Prostate gland (tissue), 2 donors: ENCODE data around the gene NCF4. TPM values are rescaled to one million over a fixed set of nuclear protein-coding genes. Genes with fewer than 3 reads are reported as not detected.

ENCODE experiments used
- DNase-seq: peaks from one replicate; pipeline ENCODE4 v3.0.0-alpha.2; 2019; ENCODE audit warnings: low spot score
- H3K27ac ChIP-seq, 2 donors: fragments of 200-600 bp; sonication (generic); 2 replicates each; pipeline ENCODE4 v1.5.1; 2017 to 2019
- H3K27me3 ChIP-seq: fragments of 200-600 bp; sonication (generic); replicated peaks from 2 replicates; pipeline ENCODE4 v1.5.1; 2019; ENCODE audit not compliant: insufficient read depth
- H3K36me3 ChIP-seq, 2 donors: fragments of 200-600 bp; sonication (generic); 1 replicate in 1 of 2; 2 replicates in 1 of 2; pipeline versions ENCODE4 v1.5.1 to v1.8.1; 2017 to 2019
- H3K4me1 ChIP-seq: fragments of 200-600 bp; sonication (generic); replicated peaks from 2 replicates; pipeline ENCODE4 v1.5.1; 2019
- H3K4me3 ChIP-seq, 2 donors: fragments of 200-600 bp; sonication (generic); 2 replicates each; pipeline ENCODE4 v1.5.1; 2017 to 2019
- H3K9me3 ChIP-seq: fragments of 200-600 bp; sonication (generic); 2 replicates; pipeline ENCODE4 v1.5.1; 2017
- POLR2A ChIP-seq: fragments of 450-650 bp; IDR thresholded peaks from one replicate; pipeline ENCODE4 v1.6.1; 2016; ENCODE audit warnings: antibody characterized with exemption, mild to moderate bottlenecking
- POLR2AphosphoS5 ChIP-seq: sonication (generic); formaldehyde crosslinking; IDR thresholded peaks from one replicate; pipeline ENCODE4 v1.6.1; 2017; ENCODE audit warnings: antibody characterized with exemption
- whole genome bisulfite sequencing: methylation state at CpG from one replicate; pipeline ENCODE4 v1.1.5; 2018; 5-methylcytosine and 5-hydroxymethylcytosine counted together
- intact Hi-C: fragments of 100-400 bp; cut with DNase I; formaldehyde crosslinking; loops from one replicate; pipeline ENCODE4 v1.14.2; 2022
- total RNA-seq, 2 donors: library from RNA; depleted of rRNA; stranded (reverse); fragments of >200 nt; gene quantifications; one replicate each; pipeline ENCODE4 v1.1.0, GENCODE V29; 2016
- TF ChIP-seq, protein P1 (sequence below), 4 experiments: fragments of 200-600 bp in 2 of 4; fragments of 450-650 bp in 2 of 4; sonication (generic) in 2 of 4; IDR thresholded peaks; 1 replicate in 3 of 4; 2 replicates in 1 of 4; pipeline ENCODE4 v1.5.1; 2016 to 2019; ENCODE audit warnings: antibody characterized with exemption in 4 of 4, mild to moderate bottlenecking in 2 of 4, moderate library complexity in 2 of 4

The NCF4 gene
- total RNA-seq, result 1 to 10 TPM in 1 of 2 donors, under 1 TPM in 1; 0.91 to 3.5 TPM

DNA sequence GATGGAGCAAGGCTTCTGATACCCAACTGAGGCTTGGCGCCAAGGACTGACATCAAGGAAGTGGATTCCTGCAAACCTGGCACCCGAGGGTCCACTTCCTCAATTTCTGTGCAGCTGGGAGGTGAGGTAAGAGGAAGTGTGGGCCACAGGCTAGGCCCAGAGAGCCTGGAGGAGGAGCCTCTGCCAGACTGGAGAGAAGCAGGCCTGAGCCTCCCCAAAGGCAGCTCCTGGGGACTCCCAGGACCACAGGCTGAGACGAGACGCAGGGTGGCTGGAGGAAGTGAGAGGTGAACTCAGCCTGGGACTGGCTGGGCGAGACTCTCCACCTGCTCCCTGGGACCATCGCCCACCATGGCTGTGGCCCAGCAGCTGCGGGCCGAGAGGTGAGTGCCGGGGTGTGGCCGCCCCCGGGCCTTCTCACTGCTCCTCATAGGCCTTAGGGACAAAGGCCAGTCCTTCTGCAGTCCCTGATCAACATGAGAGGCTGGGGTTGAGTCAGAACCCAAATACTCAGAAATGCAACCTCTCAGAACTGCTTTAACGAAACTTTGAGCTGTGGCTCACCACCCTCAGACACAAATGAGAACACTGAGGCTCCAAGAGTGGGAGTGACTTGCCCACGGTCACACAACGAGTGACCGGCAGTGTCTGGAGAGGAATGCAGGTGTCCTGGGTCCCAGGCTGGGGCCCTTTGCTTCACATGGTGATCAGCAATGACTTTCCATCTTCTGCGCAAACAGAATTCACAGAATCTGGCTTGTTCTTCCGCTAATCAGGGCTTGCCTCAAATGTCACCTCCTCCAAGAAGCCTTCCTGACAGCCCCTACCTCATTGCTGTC is at the start of gene NCF4:
Gene NCF4 (plus strand): TSS at position 186 of the 839 bp plus-strand sequence. CDS start 166 bp downstream, at position 352.
- Histone ChIP-seq H3K4me3 (no peak within 1 kb of the TSS), H3K27ac (peak within 1 kb of the TSS; percentile 8 to 14), H3K36me3 (no peaks in the 10 kb centered on the region), H3K4me1 (no peaks in the 10 kb centered on the region), H3K27me3 (peaks cover 4% of the 10 kb centered on the region), H3K9me3 (no peaks in the 10 kb centered on the region)
- 65% methylated on average over 17 of the region's 17 CpGs for WGBS
- TF ChIP-seq, protein P1, sequence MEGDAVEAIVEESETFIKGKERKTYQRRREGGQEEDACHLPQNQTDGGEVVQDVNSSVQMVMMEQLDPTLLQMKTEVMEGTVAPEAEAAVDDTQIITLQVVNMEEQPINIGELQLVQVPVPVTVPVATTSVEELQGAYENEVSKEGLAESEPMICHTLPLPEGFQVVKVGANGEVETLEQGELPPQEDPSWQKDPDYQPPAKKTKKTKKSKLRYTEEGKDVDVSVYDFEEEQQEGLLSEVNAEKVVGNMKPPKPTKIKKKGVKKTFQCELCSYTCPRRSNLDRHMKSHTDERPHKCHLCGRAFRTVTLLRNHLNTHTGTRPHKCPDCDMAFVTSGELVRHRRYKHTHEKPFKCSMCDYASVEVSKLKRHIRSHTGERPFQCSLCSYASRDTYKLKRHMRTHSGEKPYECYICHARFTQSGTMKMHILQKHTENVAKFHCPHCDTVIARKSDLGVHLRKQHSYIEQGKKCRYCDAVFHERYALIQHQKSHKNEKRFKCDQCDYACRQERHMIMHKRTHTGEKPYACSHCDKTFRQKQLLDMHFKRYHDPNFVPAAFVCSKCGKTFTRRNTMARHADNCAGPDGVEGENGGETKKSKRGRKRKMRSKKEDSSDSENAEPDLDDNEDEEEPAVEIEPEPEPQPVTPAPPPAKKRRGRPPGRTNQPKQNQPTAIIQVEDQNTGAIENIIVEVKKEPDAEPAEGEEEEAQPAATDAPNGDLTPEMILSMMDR (IDR thresholded peaks at IDR 0.05), result no peak
- TF ChIP-seq POLR2A (no peak), POLR2AphosphoS5 (no peak)
- intact Hi-C loops, result no loop called here
- peak; percentile 24 for DNase-seq

DNA sequence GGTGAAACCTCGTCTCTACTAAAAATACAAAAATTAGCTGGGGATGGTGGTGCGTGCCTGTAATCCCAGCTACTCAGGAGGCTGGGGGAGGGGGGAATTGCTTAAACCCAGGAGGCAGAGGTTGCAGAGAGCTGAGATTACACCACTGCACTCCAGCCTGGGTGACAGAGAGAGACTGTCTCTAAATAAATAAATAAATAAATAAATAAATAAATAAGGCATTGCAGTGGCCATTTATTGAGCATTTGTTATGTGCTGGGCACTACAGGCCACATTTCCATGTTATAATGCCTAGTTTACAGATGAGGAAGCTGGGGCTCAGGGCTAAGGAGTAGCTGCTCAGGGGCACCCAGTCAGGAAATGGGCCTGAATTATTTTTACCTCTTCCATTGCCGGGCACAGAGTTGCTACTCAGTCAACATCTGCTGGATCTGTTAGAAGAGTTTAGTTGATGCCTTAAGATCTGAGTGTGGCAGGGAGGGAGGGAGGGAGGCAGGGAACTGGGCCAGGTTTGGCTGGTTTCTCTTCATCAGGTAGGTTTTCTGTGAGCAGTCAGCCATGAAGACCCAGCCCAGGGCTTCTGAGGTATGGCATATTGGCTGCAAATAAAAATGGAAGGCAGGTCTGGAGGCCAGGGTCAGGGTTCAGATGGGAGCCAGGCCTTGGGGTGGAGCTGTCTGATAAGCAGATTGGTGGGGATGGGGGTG is 49.6 kb upstream of the NCF4 start:
- H3K27ac ChIP-seq, result no peak overlapping the region
- no peaks in the 10 kb centered on the region for H3K4me1 ChIP-seq
- no peaks in the 10 kb centered on the region for H3K36me3 ChIP-seq
- no peak overlapping the region for H3K4me3 ChIP-seq
- intact Hi-C loops, result no loop called here
- no peaks in the 10 kb centered on the region for H3K9me3 ChIP-seq
- no peak for DNase-seq
- TF ChIP-seq POLR2AphosphoS5 (no peak), POLR2A (no peak)
- TF ChIP-seq, protein P1 (IDR thresholded peaks at IDR 0.05), result no peak
- WGBS, result 79% methylated on average over 3 of the region's 3 CpGs
- peaks cover 9% of the 10 kb centered on the region for H3K27me3 ChIP-seq

- intact Hi-C loops, result no loop called here
These were observed 46.0 kb upstream of the NCF4 start for GRCh38 chr22:36814801-36815200.

GRCh38 chr22:36815558-36816338 is 45.1 kb upstream of the NCF4 start:
- DNase-seq, result no peak
- Histone ChIP-seq H3K36me3 (no peaks in the 10 kb centered on the region), H3K4me3 (no peak overlapping the region), H3K27ac (no peak overlapping the region), H3K4me1 (no peaks in the 10 kb centered on the region), H3K27me3 (peaks cover 27% of the 10 kb centered on the region), H3K9me3 (no peaks in the 10 kb centered on the region)
- TF ChIP-seq, protein P1 (IDR thresholded peaks at IDR 0.05), result no peak
- TF ChIP-seq POLR2AphosphoS5 (no peak), POLR2A (no peak)
- intact Hi-C loops, result no loop called here
- 45% methylated on average over 8 of the region's 8 CpGs for WGBS

More at GRCh38 chr22:36814801-36815200, 46.0 kb upstream of the NCF4 start:
- Histone ChIP-seq H3K4me1 (no peaks in the 10 kb centered on the region), H3K36me3 (no peaks in the 10 kb centered on the region), H3K4me3 (no peak overlapping the region), H3K9me3 (no peaks in the 10 kb centered on the region), H3K27me3 (peaks cover 27% of the 10 kb centered on the region), H3K27ac (no peak overlapping the region)
- DNase-seq, result no peak
- TF ChIP-seq POLR2A (no peak), POLR2AphosphoS5 (no peak)
- TF ChIP-seq, protein P1 (IDR thresholded peaks at IDR 0.05), result no peak
- WGBS, result 82% methylated on average over 10 of the region's 10 CpGs
